Skin of body (tissue), 2 donors: ENCODE results near the gene STON2. TPM values are rescaled to one million over a fixed set of nuclear protein-coding genes. Genes with fewer than 3 reads are reported as not detected.
A peak's percentile ranks its signal among the peaks of the same experiment; 100 is the strongest.
"Not testable (repeated sequence)": the region's sequence is repeated elsewhere in the genome, so short reads cannot be mapped to it uniquely, and the experiment has no call there.

Experiments
- DNase-seq: peaks from one replicate; lab custom pipeline; 2025; lab: John Stamatoyannopoulos, UW
- total RNA-seq: library from RNA; depleted of rRNA; stranded (reverse); fragments of >200 nt; gene quantifications from one replicate; pipeline ENCODE4 v1.2.3, GENCODE V29; 2014

The STON2 gene
- total RNA-seq, 1 donor from 2014 or later = 28.7 TPM

- DNase-seq = no peak
Observed at GRCh38 chr14:81269979-81270375, 130.1 kb downstream of the STON2 start.

GRCh38 chr14:81269100-81269978 is 130.8 kb downstream of the STON2 start:
- peak; percentile 55 for DNase-seq

- DNase-seq = no peak
Observed at GRCh38 chr14:81268016-81268416, 132.1 kb downstream of the STON2 start.

GRCh38 chr14:81265636-81266169 is 134.4 kb downstream of the STON2 start:
- DNase-seq = no peak

GRCh38 chr14:81264671-81265070 is 135.5 kb downstream of the STON2 start:
- no peak for DNase-seq

GRCh38 chr14:81263777-81264410 is 136.2 kb downstream of the STON2 start:
- no peak for DNase-seq

GRCh38 chr14:81261176-81261575 is 138.9 kb downstream of the STON2 start:
- no peak for DNase-seq

- no peak for DNase-seq
Observed at GRCh38 chr14:81260732-81261131, 139.4 kb downstream of the STON2 start.

DNA sequence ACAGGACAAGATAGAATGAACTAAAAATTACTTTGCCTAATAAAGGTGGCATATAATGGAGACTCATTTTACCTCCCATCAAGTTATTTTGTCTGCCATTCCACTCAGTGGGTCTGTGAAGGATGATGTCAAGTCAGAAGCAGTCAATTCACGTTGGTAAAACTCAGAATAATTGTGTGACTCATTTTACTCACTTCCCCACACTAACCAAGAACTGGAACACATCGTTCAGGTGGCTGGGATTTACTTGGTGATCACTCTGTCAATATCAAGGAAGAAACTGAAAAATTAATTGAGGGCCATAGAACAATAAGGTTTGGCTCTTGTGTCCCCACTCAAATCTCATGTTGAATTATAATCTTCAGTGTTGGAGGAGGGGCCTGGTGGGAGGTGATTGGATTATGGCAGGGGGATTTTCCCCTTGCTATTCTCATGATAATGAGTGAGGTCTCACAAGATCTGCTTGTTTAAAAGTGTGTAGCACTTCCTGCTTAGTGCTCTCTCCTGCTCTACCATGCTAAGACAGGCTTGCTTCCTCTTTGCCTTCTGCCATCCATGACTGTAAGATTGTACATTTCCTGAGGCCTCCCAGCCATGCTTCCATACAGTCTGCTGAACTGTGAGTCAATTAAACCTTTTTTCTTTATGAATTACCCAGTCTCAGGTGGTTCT is 143.7 kb downstream of the STON2 start:
- DNase-seq = no peak

DNA sequence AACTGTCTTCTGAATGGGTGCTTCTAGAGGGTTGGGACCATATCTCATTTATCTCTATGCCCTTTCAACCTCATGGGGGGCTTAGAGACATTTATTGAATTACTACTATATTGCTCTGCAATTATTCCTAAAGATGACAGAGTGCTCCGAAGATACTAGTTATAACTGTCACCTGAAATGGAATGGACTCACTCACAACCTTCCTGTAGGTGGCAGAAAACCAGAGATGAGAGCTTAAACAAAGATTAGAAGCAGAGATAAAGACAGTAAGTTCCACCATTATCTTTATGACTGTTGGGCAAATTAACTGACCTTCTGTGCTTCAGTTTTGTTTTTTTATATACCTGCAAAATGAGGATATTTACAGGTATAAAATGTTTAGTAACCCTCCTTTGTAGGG is 147.8 kb downstream of the STON2 start:
- no peak for DNase-seq

DNA sequence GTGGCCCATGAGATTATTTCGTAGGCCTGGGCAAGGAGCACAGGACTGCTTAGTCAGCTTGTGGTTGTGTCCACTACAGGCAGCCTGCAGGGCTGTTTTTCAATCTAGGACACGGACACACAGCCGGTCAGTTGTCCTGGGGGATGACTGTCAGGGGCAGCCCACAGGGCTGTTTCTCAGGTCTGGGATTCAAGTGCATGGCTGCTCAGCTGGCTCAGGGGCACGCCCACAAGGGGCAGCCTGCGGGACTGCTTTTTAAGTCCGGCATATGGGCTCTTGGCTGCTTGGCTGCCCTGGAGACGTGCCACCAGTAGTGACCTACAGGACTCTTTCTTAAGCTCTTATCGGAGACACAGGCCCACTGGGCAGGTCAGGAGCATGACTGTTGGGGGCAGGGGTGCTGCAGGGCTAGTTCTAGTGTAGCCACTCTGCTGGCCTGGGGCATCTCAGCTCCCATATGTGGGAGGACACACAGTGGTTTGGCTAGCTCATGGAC is 152.8 kb downstream of the STON2 start:
- no peak for DNase-seq

DNA sequence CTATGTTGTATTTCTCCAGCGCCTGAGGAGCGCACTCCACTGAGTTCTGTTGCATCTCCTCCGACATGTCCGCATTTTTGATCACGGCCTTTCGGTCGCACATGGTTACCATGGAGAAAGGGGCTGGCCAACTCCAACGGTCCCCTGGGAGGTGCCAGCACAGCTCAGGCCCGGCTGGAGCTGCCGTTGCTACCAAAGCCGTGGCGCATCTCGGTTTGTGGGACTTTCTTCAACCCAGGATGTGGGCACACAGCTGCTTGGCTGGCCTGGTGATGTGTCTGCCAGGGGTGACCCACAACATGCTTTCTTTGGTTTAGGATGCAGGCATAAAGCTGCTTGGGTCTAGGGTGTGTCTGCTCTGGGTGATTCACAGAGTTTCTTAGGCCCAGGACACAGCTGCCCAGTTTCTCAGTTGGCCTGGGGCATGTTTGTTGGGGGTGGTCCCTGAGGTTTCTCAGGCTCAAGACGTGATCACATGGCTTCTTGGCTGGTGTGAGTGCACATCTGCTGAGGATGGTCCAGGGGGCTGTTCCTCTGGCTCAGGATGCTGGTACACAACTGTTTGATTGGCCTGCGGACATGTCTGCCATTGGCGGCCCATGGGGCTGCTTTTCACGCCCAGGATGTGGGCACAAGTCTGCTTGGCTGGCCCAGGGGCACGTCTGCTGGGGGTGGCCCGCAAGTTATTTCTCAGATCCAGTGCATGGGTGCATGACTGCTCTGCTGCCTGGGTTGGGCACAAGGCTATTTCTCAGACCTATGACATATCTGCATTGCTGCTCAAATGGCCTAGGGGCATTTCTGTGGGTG is 153.5 kb downstream of the STON2 start:
- no peak for DNase-seq

GRCh38 chr14:81245771-81246170 is 154.4 kb downstream of the STON2 start:
- peak; percentile 37 for DNase-seq

- DNase-seq = not testable (repeated sequence)
Observed at GRCh38 chr14:81244431-81244830, 155.7 kb downstream of the STON2 start.

DNA sequence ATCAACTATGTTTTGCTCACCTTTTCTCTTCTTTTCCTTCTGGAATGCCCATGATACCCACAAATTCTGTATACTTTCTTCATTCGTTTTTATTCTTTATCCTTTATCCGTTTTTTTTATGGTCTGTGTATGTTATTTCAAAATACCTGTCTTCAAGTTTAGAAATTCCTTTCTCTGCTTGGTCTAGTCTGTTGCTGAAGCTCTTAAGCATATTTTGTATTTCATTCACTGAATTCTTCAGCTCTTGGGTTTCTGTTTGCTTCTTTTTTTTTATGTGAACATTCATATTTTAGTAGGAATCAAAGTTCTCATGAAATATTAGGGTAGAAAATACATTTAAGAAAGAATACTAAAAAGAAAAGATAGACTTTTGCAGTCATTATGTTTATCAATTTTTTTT is 156.6 kb downstream of the STON2 start:
- DNase-seq = no peak

DNA sequence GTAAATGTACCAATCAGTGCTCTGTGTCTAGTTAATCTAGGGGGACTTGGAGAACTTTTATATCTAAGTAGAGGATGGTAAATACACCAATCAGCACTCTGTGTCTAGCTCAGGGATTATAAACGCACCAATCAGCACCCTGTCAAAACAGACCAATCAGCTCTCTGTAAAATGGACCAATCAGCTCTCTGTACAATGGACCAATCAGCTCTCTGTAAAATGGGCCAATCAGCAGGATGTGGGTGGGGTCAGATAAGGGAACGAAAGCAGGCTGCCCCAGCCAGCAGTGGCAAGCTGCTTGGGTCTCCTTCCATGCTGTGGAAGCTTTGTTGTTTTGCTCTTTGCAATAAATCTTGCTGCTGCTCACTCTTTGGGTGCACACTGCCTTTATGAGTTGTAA is 163.3 kb downstream of the STON2 start:
- DNase-seq = not testable (repeated sequence)

- no peak for DNase-seq
Observed at GRCh38 chr14:81236138-81236537, 164.0 kb downstream of the STON2 start.

DNA sequence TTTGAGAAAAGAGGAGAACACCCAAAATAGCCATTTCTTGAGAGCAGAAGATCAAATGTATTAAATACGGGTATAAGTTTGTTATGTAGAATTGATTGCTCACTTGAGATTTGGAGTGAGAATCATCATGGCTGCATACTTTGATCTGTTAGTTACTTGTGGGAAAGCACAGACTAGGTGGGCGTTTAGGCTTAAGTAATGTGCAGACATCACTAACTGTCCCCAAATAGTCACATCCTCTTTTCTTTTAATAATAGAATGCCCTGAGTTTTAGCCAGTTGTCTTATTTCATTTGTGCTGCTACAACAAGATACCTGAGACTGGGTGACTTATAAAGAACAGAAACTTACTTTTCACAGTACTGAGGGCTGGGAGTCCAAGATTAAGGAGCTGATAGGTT is 165.0 kb downstream of the STON2 start:
- no peak for DNase-seq

DNA sequence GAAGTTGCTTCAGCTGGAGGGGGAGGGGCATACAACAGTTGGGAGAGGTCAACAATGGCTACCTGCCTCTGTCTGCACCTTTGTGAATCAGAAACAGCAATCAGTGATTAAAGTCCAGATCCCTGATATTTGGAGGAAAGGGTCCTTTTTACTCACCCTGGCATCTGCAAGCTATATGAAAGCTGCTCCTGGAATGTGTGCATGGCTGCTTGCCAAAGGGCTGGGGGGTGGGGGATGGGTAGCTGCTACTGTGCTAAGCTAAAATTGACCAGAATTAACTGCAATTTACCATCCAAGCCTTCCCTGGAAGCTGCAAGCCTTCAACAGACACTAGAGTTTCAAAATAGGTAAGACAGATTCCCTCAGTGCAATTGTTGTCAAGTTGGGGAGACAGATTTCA is 165.8 kb downstream of the STON2 start:
- no peak for DNase-seq

- no peak for DNase-seq
Observed at GRCh38 chr14:81233615-81234014, 166.5 kb downstream of the STON2 start.

- no peak for DNase-seq
Observed at GRCh38 chr14:81231540-81231939, 168.6 kb downstream of the STON2 start.
